ENCODE data around the gene RFX7. TPM values are rescaled to one million over a fixed set of nuclear protein-coding genes. Genes with fewer than 3 reads are reported as not detected.

The RFX7 gene
- total RNA-seq, 2 donors from 2014 or later: 24.5 to 26.8 TPM

DNA sequence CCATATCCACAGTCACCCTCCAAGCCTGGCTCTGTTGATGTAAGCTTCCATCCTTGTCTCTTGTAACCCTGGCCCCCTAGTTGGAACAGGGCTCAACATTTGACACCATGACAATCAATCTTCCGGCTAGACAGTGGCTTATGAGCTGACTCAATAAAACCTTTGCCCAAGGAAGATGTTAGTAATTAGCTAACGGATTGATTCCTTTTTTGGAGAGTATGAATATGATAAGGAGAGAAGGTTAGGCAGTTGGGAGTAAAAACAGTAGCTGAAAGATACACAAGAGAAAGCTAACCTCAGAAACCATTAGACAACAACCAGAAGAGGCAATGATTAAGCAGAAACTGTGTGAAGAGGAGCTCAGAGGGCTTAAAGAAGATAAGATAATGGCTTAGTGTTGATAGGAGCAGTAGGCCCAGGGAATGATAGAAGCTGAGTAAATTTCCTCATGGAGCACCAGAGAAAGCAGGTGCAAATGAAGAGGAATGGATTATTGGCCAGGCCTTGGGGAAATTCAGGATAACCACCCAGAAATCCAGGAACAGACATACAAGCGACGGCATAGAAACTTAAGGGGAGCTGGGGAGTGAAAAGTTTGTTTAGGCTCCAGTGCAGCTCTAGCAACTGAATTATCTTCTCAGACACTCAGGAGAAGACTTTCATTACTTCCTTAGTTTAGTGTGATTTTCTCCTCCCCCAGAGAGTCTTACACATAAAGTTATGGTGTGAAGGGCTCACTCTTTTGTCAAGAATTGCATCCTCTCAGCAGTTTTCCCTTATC lies 7.8 kb upstream of the RFX7 start:
- Mint-ChIP-seq H3K27ac (peak overlapping the region; percentile 39), H3K4me1 (peaks cover 8% of the 10 kb centered on the region), H3K27me3 (peaks cover 43% of the 10 kb centered on the region), H3K36me3 (ENCODE audit: low read depth) (no peaks in the 10 kb centered on the region), H3K4me3 (no peak overlapping the region)
- no peak for DNase-seq
- no peak for ATAC-seq
- H3K9me3 ChIP-seq (ENCODE audit: control insufficient read depth, low read length, poor library complexity, severe bottlenecking): no peaks in the 10 kb centered on the region

DNA sequence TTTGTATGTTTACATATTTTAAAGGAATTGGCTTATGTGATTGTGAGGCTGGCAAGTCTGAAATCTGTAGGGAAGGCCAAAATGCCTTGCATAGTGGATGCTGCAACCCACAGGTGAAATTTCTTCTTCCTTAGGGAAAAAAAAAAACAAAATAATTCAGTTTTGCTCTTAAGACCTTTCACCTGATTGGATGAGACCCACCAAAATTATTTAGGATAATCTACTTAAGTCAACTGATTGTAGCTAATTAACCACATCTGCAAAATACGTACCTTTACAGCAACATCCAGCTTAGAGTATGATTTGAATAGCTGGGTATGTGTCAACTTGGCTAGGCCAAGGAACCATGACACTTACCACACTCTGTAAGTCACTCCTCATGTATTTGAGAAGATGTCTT lies 6.9 kb upstream of the RFX7 start:
- DNase-seq (no peak), ATAC-seq (no peak)
- H3K27ac Mint-ChIP-seq: peak overlapping the region; percentile 39
- no peaks in the 10 kb centered on the region for H3K36me3 Mint-ChIP-seq (ENCODE audit: low read depth)
- no peaks in the 10 kb centered on the region for H3K9me3 ChIP-seq (ENCODE audit: control insufficient read depth, low read length, poor library complexity, severe bottlenecking)
- H3K27me3 Mint-ChIP-seq: peaks cover 39% of the 10 kb centered on the region
- peaks cover 14% of the 10 kb centered on the region for H3K4me1 Mint-ChIP-seq
- H3K4me3 Mint-ChIP-seq: no peak overlapping the region

DNA sequence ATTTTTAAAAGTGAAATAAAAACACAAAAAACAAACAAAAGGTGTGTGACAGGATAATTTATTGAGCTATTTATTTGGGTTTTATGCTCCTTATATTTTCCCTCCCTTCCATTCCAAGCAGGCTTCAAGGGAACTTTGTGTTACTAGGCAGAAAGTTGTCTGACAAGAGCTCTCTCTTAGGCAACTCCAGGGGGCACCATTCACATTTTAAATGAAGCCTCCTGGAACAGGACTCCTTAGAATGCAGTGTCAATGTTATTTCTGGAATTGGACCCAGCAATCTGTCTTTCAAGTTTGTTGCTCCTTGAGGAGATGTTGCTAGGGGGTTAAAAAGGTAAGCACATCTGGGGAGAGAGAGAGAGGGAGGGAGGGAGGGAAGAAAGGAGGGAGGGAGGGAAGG lies 5.4 kb upstream of the RFX7 start:
- H3K4me1 Mint-ChIP-seq: peaks cover 26% of the 10 kb centered on the region
- ATAC-seq: no peak

DNA sequence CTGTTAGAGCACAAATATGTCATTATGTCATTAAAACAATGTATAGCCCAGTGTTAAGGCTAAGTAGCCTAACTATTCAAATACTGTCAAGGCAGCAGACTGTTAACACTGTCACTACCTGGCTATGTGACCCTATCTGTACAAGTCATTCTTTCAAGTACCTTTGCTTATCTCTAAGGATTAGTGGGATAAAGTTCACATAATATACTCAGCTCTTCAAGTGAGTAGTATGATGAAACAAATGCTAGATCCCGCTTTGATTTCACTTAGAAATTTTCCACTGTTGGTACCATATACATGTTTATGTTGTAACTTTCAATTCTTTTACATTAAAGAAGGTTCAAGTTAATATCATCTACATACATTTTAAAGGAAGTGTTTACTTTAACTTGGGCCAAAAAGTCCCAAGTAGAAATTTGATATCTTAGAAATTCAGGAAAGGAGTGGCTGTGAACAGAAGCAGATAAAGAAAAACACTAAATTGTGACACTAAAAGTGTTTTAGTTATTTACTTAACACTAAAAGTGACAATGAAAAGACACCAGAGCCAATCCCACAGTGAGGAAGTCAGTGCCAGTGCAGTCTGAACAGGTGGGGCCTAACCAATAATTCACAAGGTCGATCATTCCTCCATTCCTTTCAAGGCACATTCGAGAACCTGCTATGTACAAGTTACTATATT lies 4.8 kb upstream of the RFX7 start:
- peaks cover 28% of the 10 kb centered on the region for H3K4me1 Mint-ChIP-seq
- no peak overlapping the region for H3K4me3 Mint-ChIP-seq
- H3K36me3 Mint-ChIP-seq (ENCODE audit: low read depth): no peaks in the 10 kb centered on the region
- H3K27ac Mint-ChIP-seq: no peak overlapping the region
- no peak for ATAC-seq
- H3K27me3 Mint-ChIP-seq: peaks cover 30% of the 10 kb centered on the region
- no peaks in the 10 kb centered on the region for H3K9me3 ChIP-seq (ENCODE audit: control insufficient read depth, low read length, poor library complexity, severe bottlenecking)
- DNase-seq: no peak

More for the DNA sequence above, 5.4 kb upstream of the RFX7 start:
- peaks cover 36% of the 10 kb centered on the region for H3K27me3 Mint-ChIP-seq
- H3K9me3 ChIP-seq (ENCODE audit: control insufficient read depth, low read length, poor library complexity, severe bottlenecking): no peaks in the 10 kb centered on the region
- no peaks in the 10 kb centered on the region for H3K36me3 Mint-ChIP-seq (ENCODE audit: low read depth)
- DNase-seq: no peak
- no peak overlapping the region for H3K4me3 Mint-ChIP-seq
- no peak overlapping the region for H3K27ac Mint-ChIP-seq

GRCh38 chr15:56247266-56247665 lies 3.6 kb upstream of the RFX7 start:
- ATAC-seq (no peak), DNase-seq (no peak)
- no peak overlapping the region for H3K4me3 Mint-ChIP-seq
- H3K27ac Mint-ChIP-seq: no peak overlapping the region
- H3K27me3 Mint-ChIP-seq: peaks cover 21% of the 10 kb centered on the region
- H3K9me3 ChIP-seq (ENCODE audit: control insufficient read depth, low read length, poor library complexity, severe bottlenecking): no peaks in the 10 kb centered on the region
- H3K36me3 Mint-ChIP-seq (ENCODE audit: low read depth): no peaks in the 10 kb centered on the region
- H3K4me1 Mint-ChIP-seq: peaks cover 31% of the 10 kb centered on the region

DNA sequence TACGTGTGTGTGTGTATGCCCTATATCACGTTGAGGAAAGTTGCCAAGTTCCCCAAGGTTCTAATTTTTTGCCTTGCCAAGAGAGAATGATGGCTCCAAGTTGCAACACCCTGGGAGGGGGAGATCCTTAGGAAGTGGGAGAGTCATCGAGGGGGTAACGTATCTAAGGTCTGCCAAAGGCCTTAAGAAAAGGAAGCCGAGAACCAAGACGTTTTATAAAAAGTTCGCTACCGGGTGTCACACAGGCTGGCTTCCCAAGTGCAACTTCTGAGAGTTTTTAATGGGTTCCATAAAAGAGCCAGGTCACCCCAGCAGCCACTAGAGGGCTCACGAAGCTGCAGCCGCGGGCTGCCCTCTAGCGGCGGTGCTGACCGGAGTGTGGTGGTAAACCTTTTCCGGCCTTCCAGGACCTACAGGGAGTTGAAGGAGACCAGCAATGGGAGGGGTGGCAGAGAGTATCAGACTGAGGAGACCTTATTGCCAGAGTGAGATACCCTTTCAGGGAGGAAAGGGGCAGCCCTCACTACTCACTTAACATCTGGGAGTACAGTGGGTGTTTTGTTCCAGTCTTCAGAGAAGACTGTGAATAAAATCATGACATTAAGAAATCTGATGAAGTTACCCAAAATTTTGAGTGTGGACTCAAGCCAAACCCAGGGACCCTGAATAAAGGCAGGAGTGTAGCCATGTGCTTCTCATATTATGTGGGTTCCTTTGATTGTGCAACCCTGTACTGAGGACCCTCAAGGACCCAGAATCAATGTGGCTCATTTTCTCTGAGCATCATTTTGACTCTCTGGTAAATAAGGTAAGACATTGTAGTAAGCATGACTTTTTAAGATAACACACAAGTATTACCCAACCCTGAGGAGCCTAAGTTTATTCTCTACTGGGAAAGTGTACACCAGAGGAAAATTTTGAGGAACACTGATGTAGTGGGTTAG lies 2.5 kb upstream of the RFX7 start:
- ATAC-seq: peak; percentile 80
- no peaks in the 10 kb centered on the region for H3K36me3 Mint-ChIP-seq (ENCODE audit: low read depth)
- peaks cover 9% of the 10 kb centered on the region for H3K27me3 Mint-ChIP-seq
- H3K9me3 ChIP-seq (ENCODE audit: control insufficient read depth, low read length, poor library complexity, severe bottlenecking): no peaks in the 10 kb centered on the region
- DNase-seq: peak; percentile 74 to 84 (median 77)
- H3K4me3 Mint-ChIP-seq: peak overlapping the region; percentile 90
- H3K4me1 Mint-ChIP-seq: peaks cover 31% of the 10 kb centered on the region
- H3K27ac Mint-ChIP-seq: peak overlapping the region; percentile 94

DNA sequence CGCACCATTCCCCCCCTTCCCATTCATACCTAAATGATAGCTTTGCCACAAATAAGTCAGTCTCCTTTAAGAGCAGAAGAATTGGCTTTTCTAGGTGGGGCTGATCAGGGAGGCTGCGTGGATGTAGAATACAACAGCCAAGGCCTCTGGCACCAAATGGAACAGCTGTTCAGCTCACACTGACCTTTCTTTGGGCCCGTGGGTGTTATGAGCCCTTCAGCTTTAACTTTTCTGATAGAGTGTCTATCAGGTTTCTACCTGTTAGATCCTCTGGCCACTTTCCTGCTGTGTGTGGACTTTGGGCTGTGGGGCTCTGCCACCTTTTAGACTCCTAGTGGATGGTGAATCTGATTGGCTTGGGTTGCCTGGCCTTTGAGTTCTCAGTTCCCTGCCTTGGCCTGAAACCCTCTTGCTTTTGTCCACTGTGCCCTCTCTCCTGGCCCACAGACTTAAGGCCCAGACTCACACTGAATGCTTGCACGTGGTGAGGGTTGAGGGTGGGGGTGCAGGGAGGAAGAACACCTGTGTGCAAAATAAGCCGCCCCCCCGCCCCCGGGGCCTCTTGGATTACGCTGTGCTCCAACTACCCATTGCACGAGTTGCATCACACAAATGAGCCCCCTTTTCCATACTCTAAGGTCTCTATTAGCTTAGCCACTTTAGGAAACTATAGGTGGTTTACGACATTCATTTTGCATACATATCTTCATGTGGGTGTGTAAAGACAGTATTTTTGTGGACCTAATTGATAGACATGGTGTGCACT lies 1.3 kb upstream of the RFX7 start:
- peaks cover 3% of the 10 kb centered on the region for H3K27me3 Mint-ChIP-seq
- H3K36me3 Mint-ChIP-seq (ENCODE audit: low read depth): no peaks in the 10 kb centered on the region
- ATAC-seq: no peak
- H3K27ac Mint-ChIP-seq: peak overlapping the region; percentile 94
- no peak for DNase-seq
- H3K9me3 ChIP-seq (ENCODE audit: control insufficient read depth, low read length, poor library complexity, severe bottlenecking): no peaks in the 10 kb centered on the region
- peak overlapping the region; percentile 90 for H3K4me3 Mint-ChIP-seq
- peaks cover 29% of the 10 kb centered on the region for H3K4me1 Mint-ChIP-seq

GRCh38 chr15:56244038-56244810 lies 545 bp upstream of the RFX7 start:
- no peaks in the 10 kb centered on the region for H3K9me3 ChIP-seq (ENCODE audit: control insufficient read depth, low read length, poor library complexity, severe bottlenecking)
- Mint-ChIP-seq H3K27ac (peak overlapping the region; percentile 94), H3K27me3 (no peaks in the 10 kb centered on the region), H3K4me1 (peaks cover 31% of the 10 kb centered on the region), H3K4me3 (peak overlapping the region; percentile 90), H3K36me3 (ENCODE audit: low read depth) (no peaks in the 10 kb centered on the region)
- DNase-seq (no peak), ATAC-seq (no peak)

GRCh38 chr15:56242576-56243162 lies 1.0 kb downstream of the RFX7 start:
- peak overlapping the region; percentile 90 for H3K4me3 Mint-ChIP-seq
- no peaks in the 10 kb centered on the region for H3K9me3 ChIP-seq (ENCODE audit: control insufficient read depth, low read length, poor library complexity, severe bottlenecking)
- no peaks in the 10 kb centered on the region for H3K36me3 Mint-ChIP-seq (ENCODE audit: low read depth)
- no peaks in the 10 kb centered on the region for H3K27me3 Mint-ChIP-seq
- H3K27ac Mint-ChIP-seq: peak overlapping the region; percentile 62
- no peak for ATAC-seq
- H3K4me1 Mint-ChIP-seq: peaks cover 33% of the 10 kb centered on the region
- DNase-seq: no peak

DNA sequence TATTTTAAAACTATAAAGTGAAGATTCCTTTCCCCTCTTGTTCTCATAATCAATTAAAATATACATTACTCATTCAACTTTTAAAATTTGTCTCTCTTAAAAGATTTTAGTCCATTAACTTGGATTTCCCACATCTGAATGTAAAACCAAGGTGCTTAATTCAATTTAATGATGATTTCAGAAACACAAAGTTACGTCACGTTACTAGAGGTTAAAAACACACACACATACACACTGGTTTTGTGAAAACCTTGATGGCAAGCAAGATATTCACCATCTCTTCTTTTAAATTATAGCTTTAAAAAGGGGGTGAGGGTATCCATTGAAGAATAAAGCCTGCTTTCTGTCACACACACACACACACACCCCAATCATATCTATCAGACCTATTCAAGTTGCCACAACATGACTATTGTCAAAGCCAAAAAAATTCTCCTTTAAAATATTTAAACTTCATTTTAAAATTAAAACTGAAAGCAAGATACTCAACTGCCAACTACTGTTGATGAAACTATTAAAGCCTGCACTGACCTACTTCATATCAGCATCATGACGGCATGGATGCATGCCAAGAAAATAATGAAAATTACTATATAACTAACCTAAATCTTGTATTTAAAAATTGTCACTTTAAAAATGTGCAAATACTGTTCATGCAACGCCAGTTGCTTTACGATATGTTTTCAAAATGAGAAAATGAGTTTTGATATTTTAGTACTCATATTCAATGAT lies 2.1 kb downstream of the RFX7 start:
- Mint-ChIP-seq H3K27ac (peak overlapping the region; percentile 87), H3K36me3 (ENCODE audit: low read depth) (peaks cover 3% of the 10 kb centered on the region), H3K4me1 (peaks cover 39% of the 10 kb centered on the region), H3K4me3 (peak overlapping the region; percentile 55), H3K27me3 (no peaks in the 10 kb centered on the region)
- ATAC-seq: no peak
- no peaks in the 10 kb centered on the region for H3K9me3 ChIP-seq (ENCODE audit: control insufficient read depth, low read length, poor library complexity, severe bottlenecking)
- no peak for DNase-seq

DNA sequence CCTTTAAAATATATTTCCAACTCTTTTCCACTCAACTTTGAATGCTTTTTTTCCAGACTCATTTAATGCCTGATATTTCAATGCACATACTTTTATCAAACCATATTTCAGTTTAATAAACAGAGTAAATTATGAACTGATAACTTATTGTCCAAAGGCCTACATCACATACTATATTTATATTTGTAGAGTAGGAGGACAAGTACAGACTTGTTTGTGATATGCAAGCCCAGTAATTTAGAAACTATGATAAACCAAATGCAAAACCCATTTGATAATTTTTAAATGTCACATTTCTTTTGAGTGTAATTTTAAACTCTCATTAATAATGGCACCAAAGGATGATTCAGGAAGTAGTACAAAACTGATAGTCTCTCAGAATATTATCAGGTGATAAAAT lies 3.3 kb downstream of the RFX7 start:
- no peak overlapping the region for H3K4me3 Mint-ChIP-seq
- ATAC-seq: no peak
- no peak for DNase-seq
- H3K4me1 Mint-ChIP-seq: peaks cover 33% of the 10 kb centered on the region
- no peaks in the 10 kb centered on the region for H3K9me3 ChIP-seq (ENCODE audit: control insufficient read depth, low read length, poor library complexity, severe bottlenecking)
- no peaks in the 10 kb centered on the region for H3K27me3 Mint-ChIP-seq
- H3K36me3 Mint-ChIP-seq (ENCODE audit: low read depth): peaks cover 3% of the 10 kb centered on the region
- no peak overlapping the region for H3K27ac Mint-ChIP-seq

Measured in T-helper 17 cell (primary cell).